Heart left ventricle (tissue), 13 donors: ENCODE results near the gene POLR3GL.

Source experiments
- POLR2A ChIP-seq, 2 donors: fragments of 450-650 bp; IDR thresholded peaks; one replicate each; pipeline ENCODE4 v1.6.1; 2017; ENCODE audit warnings: antibody characterized with exemption in 2 of 2, mild to moderate bottlenecking in 2 of 2, moderate library complexity in 2 of 2
- TF ChIP-seq, protein P1 (sequence below), 12 donors: fragments of 200-600 bp; sonication (generic) in 4 of 12; IDR thresholded peaks; one replicate each; pipeline versions ENCODE4 v1.5.0 to v1.8.0; 2018 to 2022; ENCODE audit warnings: antibody characterized with exemption in 12 of 12, mild to moderate bottlenecking in 5 of 12
- donor health status: ischemic (EF 13 %, LVEDD 7.1; RV severe dilation, severe dysfunction).
- donor health status: DM: no; HTN: yes; CAD: no.
- donor health status: DM: no; HTN: no; CAD: no.
- donor health status: ischemic (EF 25% LVEDD 6.9; RV normal size, moderate dysfunction).
- donor health status: ischemic (EF 25% LVEDD 5.7; RV mildly dilated, moderate dysfunction).
- donor health status: ischemic (EF 35%, LVEDD 5.7; RV mildly dilated, moderate dysfunction).
- donor health status: nonischemic (EF 11% LVEDD 7.7; RV severe dilation, severe dysfunction).
- donor health status: DM: yes; HTN: yes; CAD: no.
- donor health status: PGD.
- donor health status: ischemic (EF 29% LVEDD 5.4; RV normal size, mild dysfunction).
- donor health status: nonischemic (EF 23%, LVEDD 6.1; RV moderate dilation, normal function).

DNA sequence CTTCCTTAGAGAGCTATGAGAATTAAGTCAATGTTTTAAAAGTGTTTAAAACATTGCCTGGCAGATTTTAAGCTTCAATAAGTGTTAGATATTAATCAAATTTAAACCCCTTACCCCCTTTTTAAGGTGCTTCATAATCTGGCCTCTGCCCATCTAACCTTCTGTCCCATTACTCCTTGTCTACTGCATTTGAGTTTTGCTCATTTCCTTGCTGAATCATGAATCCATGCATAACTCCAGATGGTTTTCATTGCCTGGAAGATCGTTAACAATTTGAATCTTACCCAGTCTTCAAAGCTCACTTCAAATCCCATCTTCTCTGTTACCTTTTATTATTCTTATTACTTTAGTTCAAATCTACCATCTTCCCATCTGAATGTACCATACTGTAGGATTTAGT, 52.4 kb downstream of the POLR3GL start:
- TF ChIP-seq, protein P1, sequence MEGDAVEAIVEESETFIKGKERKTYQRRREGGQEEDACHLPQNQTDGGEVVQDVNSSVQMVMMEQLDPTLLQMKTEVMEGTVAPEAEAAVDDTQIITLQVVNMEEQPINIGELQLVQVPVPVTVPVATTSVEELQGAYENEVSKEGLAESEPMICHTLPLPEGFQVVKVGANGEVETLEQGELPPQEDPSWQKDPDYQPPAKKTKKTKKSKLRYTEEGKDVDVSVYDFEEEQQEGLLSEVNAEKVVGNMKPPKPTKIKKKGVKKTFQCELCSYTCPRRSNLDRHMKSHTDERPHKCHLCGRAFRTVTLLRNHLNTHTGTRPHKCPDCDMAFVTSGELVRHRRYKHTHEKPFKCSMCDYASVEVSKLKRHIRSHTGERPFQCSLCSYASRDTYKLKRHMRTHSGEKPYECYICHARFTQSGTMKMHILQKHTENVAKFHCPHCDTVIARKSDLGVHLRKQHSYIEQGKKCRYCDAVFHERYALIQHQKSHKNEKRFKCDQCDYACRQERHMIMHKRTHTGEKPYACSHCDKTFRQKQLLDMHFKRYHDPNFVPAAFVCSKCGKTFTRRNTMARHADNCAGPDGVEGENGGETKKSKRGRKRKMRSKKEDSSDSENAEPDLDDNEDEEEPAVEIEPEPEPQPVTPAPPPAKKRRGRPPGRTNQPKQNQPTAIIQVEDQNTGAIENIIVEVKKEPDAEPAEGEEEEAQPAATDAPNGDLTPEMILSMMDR (IDR thresholded peaks at IDR 0.05), result no peak
- TF ChIP-seq POLR2A (IDR thresholded peaks at IDR 0.05), result no peak
